OCI-LY1 (cell line): ENCODE measurements around the gene LRRK2.
A peak's percentile ranks its signal among the peaks of the same experiment; 100 is the strongest.

Experiments used
- H2AFZ ChIP-seq: fragments of 200-600 bp; sonication (generic), shearing (Covaris generic); 2 replicates; pipeline ENCODE4 v1.6.0; 2014; ENCODE audit warnings: antibody characterized with exemption, mild to moderate bottlenecking, low read length
- H3F3A ChIP-seq: fragments of 200-600 bp; sonication (generic), shearing (Covaris generic); 2 replicates; pipeline ENCODE4 v1.6.0; 2014; ENCODE audit warnings: mild to moderate bottlenecking, antibody characterized with exemption, low read length, moderate library complexity; ENCODE audit not compliant: insufficient read depth
- H3K27ac ChIP-seq: fragments of 200-600 bp; sonication (generic); 2 replicates; pipeline ENCODE4 v1.5.1; 2014; ENCODE audit warnings: low read length, mixed run types, mild to moderate bottlenecking, low read depth; ENCODE audit not compliant: poor library complexity, severe bottlenecking
- H3K27me3 ChIP-seq: fragments of 200-600 bp; sonication (generic); 2 replicates; pipeline ENCODE4 v1.6.0; 2014; ENCODE audit warnings: antibody characterized with exemption, mild to moderate bottlenecking, low read length, moderate library complexity; ENCODE audit not compliant: insufficient read depth
- H3K36me3 ChIP-seq: fragments of 200-600 bp; sonication (generic); 2 replicates; pipeline ENCODE4 v1.6.1; 2014; ENCODE audit warnings: mild to moderate bottlenecking, antibody characterized with exemption, low read length, moderate library complexity, mixed read lengths; ENCODE audit not compliant: insufficient read depth
- H3K4me1 ChIP-seq: fragments of 200-600 bp; sonication (generic); 2 replicates; pipeline ENCODE4 v1.5.1; 2014; ENCODE audit warnings: mild to moderate bottlenecking, low read length, moderate library complexity; ENCODE audit not compliant: insufficient read depth, severe bottlenecking
- H3K4me2 ChIP-seq: fragments of 200-600 bp; sonication (generic), shearing (Covaris generic); 2 replicates; pipeline ENCODE4 v1.6.1; 2014; ENCODE audit warnings: low read length
- H3K4me3 ChIP-seq: fragments of 200-600 bp; sonication (generic); 2 replicates; pipeline ENCODE4 v1.5.1; 2014; ENCODE audit warnings: low read length, low read depth, mild to moderate bottlenecking, mixed read lengths; ENCODE audit not compliant: poor library complexity, severe bottlenecking
- H3K79me2 ChIP-seq: fragments of 200-600 bp; shearing (Covaris generic); 2 replicates; pipeline ENCODE4 v1.6.1; 2016; ENCODE audit warnings: mixed run types, low read length, mixed read lengths; ENCODE audit not compliant: insufficient read depth
- H3K9ac ChIP-seq: fragments of 200-600 bp; sonication (generic), shearing (Covaris generic); 2 replicates; pipeline ENCODE4 v1.6.1; 2014; ENCODE audit warnings: mild to moderate bottlenecking, low read length, mixed read lengths
- H3K9me2 ChIP-seq: fragments of 200-600 bp; sonication (generic), shearing (Covaris generic); 2 replicates; pipeline ENCODE4 v1.6.1; 2014; ENCODE audit warnings: low read depth, mild to moderate bottlenecking, low read length, mixed read lengths
- H3K9me3 ChIP-seq: fragments of 200-600 bp; shearing (Covaris generic); 2 replicates; pipeline ENCODE4 v1.6.1; 2014; ENCODE audit warnings: low read length, mixed read lengths
- H4K20me1 ChIP-seq: fragments of 200-600 bp; sonication (generic), shearing (Covaris generic); 2 replicates; pipeline ENCODE4 v1.6.0; 2016; ENCODE audit warnings: mild to moderate bottlenecking, low read length; ENCODE audit not compliant: insufficient read depth
- EZH2 ChIP-seq: fragments of 200-600 bp; sonication (generic), shearing (Covaris generic); IDR thresholded peaks from 2 replicates; pipeline ENCODE4 v1.8.0; 2017; ENCODE audit warnings: borderline replicate concordance, mixed run types, mild to moderate bottlenecking, antibody characterized with exemption, low read length, moderate library complexity, mixed read lengths
- TF ChIP-seq, protein P1 (sequence below): fragments of 200-600 bp; sonication (generic), shearing (Covaris generic); IDR thresholded peaks from 2 replicates; pipeline ENCODE4 v1.5.1; 2017; ENCODE audit warnings: mild to moderate bottlenecking, antibody characterized with exemption, low read length, moderate library complexity, mixed read lengths

Gene LRRK2

DNA sequence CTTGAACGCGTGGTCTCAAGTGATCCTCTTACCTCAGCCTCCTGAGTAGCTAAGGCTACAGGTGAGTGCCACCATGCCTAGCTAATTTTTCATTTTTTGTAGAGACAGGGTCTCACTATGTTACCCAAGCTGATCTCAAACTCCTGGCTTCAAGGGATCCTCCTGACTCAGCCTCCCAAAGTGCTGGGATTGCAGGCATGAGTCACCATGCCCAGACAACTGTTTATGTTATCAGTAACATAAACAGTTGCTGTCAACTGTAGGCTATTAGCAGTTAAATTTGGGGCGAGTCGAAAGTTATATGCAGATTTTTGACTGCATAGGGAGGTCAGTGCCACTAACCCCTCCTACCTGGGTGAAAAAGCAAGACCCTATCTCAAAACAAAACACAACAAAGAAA is 26.2 kb upstream of the LRRK2 start:
- TF ChIP-seq, protein P1, sequence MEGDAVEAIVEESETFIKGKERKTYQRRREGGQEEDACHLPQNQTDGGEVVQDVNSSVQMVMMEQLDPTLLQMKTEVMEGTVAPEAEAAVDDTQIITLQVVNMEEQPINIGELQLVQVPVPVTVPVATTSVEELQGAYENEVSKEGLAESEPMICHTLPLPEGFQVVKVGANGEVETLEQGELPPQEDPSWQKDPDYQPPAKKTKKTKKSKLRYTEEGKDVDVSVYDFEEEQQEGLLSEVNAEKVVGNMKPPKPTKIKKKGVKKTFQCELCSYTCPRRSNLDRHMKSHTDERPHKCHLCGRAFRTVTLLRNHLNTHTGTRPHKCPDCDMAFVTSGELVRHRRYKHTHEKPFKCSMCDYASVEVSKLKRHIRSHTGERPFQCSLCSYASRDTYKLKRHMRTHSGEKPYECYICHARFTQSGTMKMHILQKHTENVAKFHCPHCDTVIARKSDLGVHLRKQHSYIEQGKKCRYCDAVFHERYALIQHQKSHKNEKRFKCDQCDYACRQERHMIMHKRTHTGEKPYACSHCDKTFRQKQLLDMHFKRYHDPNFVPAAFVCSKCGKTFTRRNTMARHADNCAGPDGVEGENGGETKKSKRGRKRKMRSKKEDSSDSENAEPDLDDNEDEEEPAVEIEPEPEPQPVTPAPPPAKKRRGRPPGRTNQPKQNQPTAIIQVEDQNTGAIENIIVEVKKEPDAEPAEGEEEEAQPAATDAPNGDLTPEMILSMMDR = no peak
- no peak for TF ChIP-seq EZH2
- H3K9me2 ChIP-seq = no peaks in the 10 kb centered on the region
- H3K79me2 ChIP-seq = no peaks in the 10 kb centered on the region

DNA sequence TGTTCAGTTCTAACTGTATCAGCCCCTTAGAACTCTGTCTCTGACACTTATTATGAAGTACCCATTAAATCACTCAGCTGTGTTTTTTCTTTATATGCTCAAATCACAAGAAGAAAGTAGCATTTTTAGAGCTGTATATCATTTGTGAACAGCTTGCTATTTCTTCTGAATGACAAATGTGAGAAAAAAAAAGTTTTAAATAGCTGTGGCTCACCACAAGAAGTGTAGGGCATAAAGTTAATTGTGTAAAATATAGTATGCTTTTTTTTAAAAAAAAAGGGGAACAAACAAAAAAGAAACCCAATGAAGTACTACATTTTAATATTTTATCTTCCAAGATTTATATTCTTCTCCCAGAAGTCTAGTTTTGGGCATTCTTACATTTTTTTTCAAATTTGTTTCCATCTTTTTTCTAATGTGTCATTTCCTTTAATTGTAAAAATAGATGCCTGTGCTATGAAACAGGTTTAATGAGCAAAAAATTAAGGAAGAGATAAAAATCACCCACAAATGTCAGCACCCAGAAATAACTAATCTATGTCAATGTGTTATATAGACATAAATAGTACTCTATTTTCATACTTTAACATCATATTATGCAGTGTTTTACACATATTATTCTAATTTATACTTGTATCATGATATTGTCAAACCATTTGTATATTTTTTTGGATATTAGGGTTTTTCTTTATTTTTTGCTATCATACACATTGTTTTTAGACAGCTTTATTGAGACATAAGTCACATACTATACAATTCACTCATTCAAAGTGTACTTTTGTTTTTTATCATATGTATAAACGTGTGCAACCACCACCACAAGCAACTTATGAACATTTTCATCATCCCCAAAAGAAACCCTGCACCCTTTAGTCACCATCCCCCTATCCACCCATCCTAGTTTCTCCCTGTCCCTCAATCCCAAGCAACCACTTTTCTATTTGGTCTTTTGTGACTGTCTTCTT is 22.4 kb upstream of the LRRK2 start:
- Histone ChIP-seq H3F3A (no peaks in the 10 kb centered on the region), H3K4me1 (peaks cover 15% of the 10 kb centered on the region), H3K27me3 (no peaks in the 10 kb centered on the region), H3K9ac (no peak overlapping the region), H3K27ac (no peak overlapping the region), H3K4me3 (no peak overlapping the region), H2AFZ (peak overlapping the region; percentile 88), H4K20me1 (no peaks in the 10 kb centered on the region), H3K9me3 (no peaks in the 10 kb centered on the region), H3K9me2 (no peaks in the 10 kb centered on the region), H3K4me2 (no peak overlapping the region; the same call in 1 of the 2 replicates), H3K36me3 (no peaks in the 10 kb centered on the region), H3K79me2 (no peaks in the 10 kb centered on the region)
- TF ChIP-seq, protein P1 = no peak
- no peak for TF ChIP-seq EZH2

More for the DNA sequence above, 26.2 kb upstream of the LRRK2 start:
- Histone ChIP-seq H3K27ac (no peak overlapping the region), H3K9me3 (no peaks in the 10 kb centered on the region), H3F3A (no peaks in the 10 kb centered on the region), H3K27me3 (no peaks in the 10 kb centered on the region), H2AFZ (no peak overlapping the region), H4K20me1 (no peaks in the 10 kb centered on the region), H3K9ac (no peak overlapping the region), H3K4me1 (peaks cover 36% of the 10 kb centered on the region), H3K36me3 (no peaks in the 10 kb centered on the region), H3K4me3 (no peak overlapping the region), H3K4me2 (no peak overlapping the region)

DNA sequence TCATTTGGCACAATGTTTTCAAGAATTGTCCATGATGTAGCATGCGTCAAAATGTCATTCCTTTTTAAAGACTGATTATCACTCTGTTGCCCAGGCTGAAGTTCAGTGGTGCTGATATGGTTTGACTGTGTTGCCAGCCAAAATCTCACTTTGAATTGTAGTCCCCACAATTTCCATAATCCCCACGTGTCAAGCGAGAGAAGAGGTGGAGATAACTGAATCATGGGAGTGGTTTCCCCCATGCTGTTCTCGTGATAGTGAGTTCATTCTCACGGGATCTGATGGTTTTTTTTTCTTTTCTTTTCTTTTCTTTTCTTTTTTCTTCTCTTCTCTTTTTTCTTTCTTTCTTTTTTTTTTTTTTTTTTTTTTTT is 21.8 kb upstream of the LRRK2 start:
- Histone ChIP-seq H3K36me3 (no peaks in the 10 kb centered on the region), H4K20me1 (no peaks in the 10 kb centered on the region), H3K9me2 (no peaks in the 10 kb centered on the region), H3K4me1 (peaks cover 15% of the 10 kb centered on the region), H3F3A (no peaks in the 10 kb centered on the region), H3K79me2 (no peaks in the 10 kb centered on the region), H2AFZ (peak overlapping the region; percentile 88), H3K9me3 (no peaks in the 10 kb centered on the region), H3K4me3 (no peak overlapping the region), H3K27ac (no peak overlapping the region), H3K4me2 (no peak overlapping the region), H3K9ac (no peak overlapping the region), H3K27me3 (no peaks in the 10 kb centered on the region)
- TF ChIP-seq EZH2 = no peak
- TF ChIP-seq, protein P1 = no peak
